Effector CD4-positive, alpha-beta T cell (primary cell): ENCODE results near the gene ATN1.
"Not testable (repeated sequence)": the region's sequence is repeated elsewhere in the genome, so short reads cannot be mapped to it uniquely, and the experiment has no call there.

ENCODE experiments used
- DNase-seq: peaks from one replicate; pipeline ENCODE4 v3.0.0-alpha.2; 2020
- total RNA-seq: gene quantifications from one replicate; lab custom pipeline; 2026; lab: John Stamatoyannopoulos, UW

The ATN1 gene
- 12.8 reads per million, percentile 37 among the genes with 10 or more reads in this experiment for total RNA-seq

GRCh38 chr12:6927379-6928021, at the start of gene ATN1:
ATN1 (plus strand) TSS chr12:6927959; CDS start chr12:6934002, 6,043 bp downstream.
- no peak for DNase-seq

- not testable (repeated sequence) for DNase-seq
These were observed 47.9 kb upstream of the ATN1 start for GRCh38 chr12:6879824-6880223.

- no peak for DNase-seq
These were observed 44.5 kb upstream of the ATN1 start for GRCh38 chr12:6883252-6883651.

- DNase-seq: no peak
These were observed 44.1 kb upstream of the ATN1 start for GRCh38 chr12:6883683-6884082.

- no peak for DNase-seq
These were observed 43.2 kb upstream of the ATN1 start for GRCh38 chr12:6884539-6884938.

GRCh38 chr12:6886206-6886999, 41.4 kb upstream of the ATN1 start:
- not testable (repeated sequence) for DNase-seq

- DNase-seq: no peak
These were observed 40.3 kb upstream of the ATN1 start for GRCh38 chr12:6887460-6887859.

- DNase-seq: no peak
These were observed 39.4 kb upstream of the ATN1 start for GRCh38 chr12:6888360-6888759.

GRCh38 chr12:6888794-6889193, 39.0 kb upstream of the ATN1 start:
- DNase-seq: not testable (repeated sequence)

GRCh38 chr12:6889775-6890573, 37.8 kb upstream of the ATN1 start:
- not testable (repeated sequence) for DNase-seq

GRCh38 chr12:6890789-6891645, 36.7 kb upstream of the ATN1 start:
- DNase-seq: peak; percentile 99

GRCh38 chr12:6891646-6892001, 36.1 kb upstream of the ATN1 start:
- no peak for DNase-seq

GRCh38 chr12:6892683-6893082, 35.1 kb upstream of the ATN1 start:
- DNase-seq: not testable (repeated sequence)

GRCh38 chr12:6894321-6894720, 33.4 kb upstream of the ATN1 start:
- DNase-seq: no peak

- DNase-seq: no peak
These were observed 30.8 kb upstream of the ATN1 start for GRCh38 chr12:6896846-6897435.

- no peak for DNase-seq
These were observed 28.3 kb upstream of the ATN1 start for GRCh38 chr12:6899427-6899826.

- no peak for DNase-seq
These were observed 27.8 kb upstream of the ATN1 start for GRCh38 chr12:6899837-6900519.

GRCh38 chr12:6902448-6902847, 25.3 kb upstream of the ATN1 start:
- DNase-seq: no peak

- DNase-seq: no peak
These were observed 24.0 kb upstream of the ATN1 start for GRCh38 chr12:6903722-6904121.

GRCh38 chr12:6904280-6905276, 23.2 kb upstream of the ATN1 start, which contains the start of gene LRRC23:
LRRC23 (plus strand) TSS chr12:6904822; CDS start chr12:6905634, 812 bp downstream.
- DNase-seq: peak; percentile 98
